Measurements from ENCODE around the gene CFAP54.

- TF ChIP-seq POLR2AphosphoS5 (IDR thresholded peaks at IDR 0.05; ENCODE audit: insufficient read depth in 1 of 2, low read depth in 1 of 2) = no peak
- TF ChIP-seq POLR2A (IDR thresholded peaks at IDR 0.05) = no peak
- no peak for TF ChIP-seq CTCF (IDR thresholded peaks at IDR 0.05)
Observed at GRCh38 chr12:96456265-96456974, 33.0 kb upstream of the CFAP54 start.
